SU-DHL-6 (cell line): ENCODE measurements around the gene MARK2.

Experiments
- EZH2phosphoT487 ChIP-seq: fragments of 200-600 bp; sonication (generic), shearing (Covaris generic); conservative IDR thresholded peaks from 2 replicates; pipeline ENCODE4 v1.6.1; 2018; ENCODE audit warnings: mild to moderate bottlenecking, antibody characterized with exemption, low read length, moderate library complexity, mixed read lengths
- TF ChIP-seq, protein P1 (sequence below): fragments of 200-600 bp; sonication (generic); IDR thresholded peaks from one replicate; pipeline ENCODE4 v1.5.1; 2017; ENCODE audit warnings: antibody characterized with exemption, mild to moderate bottlenecking, low read length, moderate library complexity; ENCODE audit not compliant: insufficient read depth, poor library complexity, severe bottlenecking

GRCh38 chr11:63937713-63938478, 99.0 kb downstream of the MARK2 start:
- TF ChIP-seq, protein P1, sequence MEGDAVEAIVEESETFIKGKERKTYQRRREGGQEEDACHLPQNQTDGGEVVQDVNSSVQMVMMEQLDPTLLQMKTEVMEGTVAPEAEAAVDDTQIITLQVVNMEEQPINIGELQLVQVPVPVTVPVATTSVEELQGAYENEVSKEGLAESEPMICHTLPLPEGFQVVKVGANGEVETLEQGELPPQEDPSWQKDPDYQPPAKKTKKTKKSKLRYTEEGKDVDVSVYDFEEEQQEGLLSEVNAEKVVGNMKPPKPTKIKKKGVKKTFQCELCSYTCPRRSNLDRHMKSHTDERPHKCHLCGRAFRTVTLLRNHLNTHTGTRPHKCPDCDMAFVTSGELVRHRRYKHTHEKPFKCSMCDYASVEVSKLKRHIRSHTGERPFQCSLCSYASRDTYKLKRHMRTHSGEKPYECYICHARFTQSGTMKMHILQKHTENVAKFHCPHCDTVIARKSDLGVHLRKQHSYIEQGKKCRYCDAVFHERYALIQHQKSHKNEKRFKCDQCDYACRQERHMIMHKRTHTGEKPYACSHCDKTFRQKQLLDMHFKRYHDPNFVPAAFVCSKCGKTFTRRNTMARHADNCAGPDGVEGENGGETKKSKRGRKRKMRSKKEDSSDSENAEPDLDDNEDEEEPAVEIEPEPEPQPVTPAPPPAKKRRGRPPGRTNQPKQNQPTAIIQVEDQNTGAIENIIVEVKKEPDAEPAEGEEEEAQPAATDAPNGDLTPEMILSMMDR: no peak
- TF ChIP-seq EZH2phosphoT487: no peak
